Endothelial cell of umbilical vein (primary cell): ENCODE measurements around the gene BMP8B. TPM values are rescaled to one million over a fixed set of nuclear protein-coding genes. Genes with fewer than 3 reads are reported as not detected.

Source experiments
- BruUV-seq: library from RNA; stranded (reverse); fragments of 400-500 nt; replicated peaks from 2 replicates; lab custom pipeline; 2021; lab: Mats Ljungman, UMichigan
- CTCF ChIA-PET: fragments of 300-600, 350-600 bp; sonication (Branson Sonifier 250); formaldehyde crosslinking; loops from one replicate; lab custom pipeline; 2021; ENCODE audit warnings: antibody characterized with exemption, inconsistent platforms; lab: Charles Lee
- POLR2A ChIA-PET: fragments of 300-600, 350-600 bp; sonication (Branson Sonifier 250); formaldehyde crosslinking; loops from one replicate; lab custom pipeline; 2021; ENCODE audit warnings: antibody characterized with exemption, inconsistent platforms; lab: Charles Lee
- DNase-seq: peaks from one replicate; pipeline ENCODE4 v3.0.0-alpha.2; 2011; ENCODE audit warnings: low read depth, low spot score
- FAIRE-seq: peaks from 2 replicates; lab custom pipeline; 2011; peaks lifted over from hg19 to GRCh38; lab: Jason Lieb, UNC
- H2AFZ ChIP-seq: 2 replicates; pipeline ENCODE4 v1.6.0; 2012; ENCODE audit warnings: low read depth, low read length, control low read depth, inconsistent platforms
- H3K27ac ChIP-seq: 2 replicates; pipeline ENCODE4 v1.5.1; 2011; ENCODE audit warnings: low read depth, mild to moderate bottlenecking, control low read depth, low read length, moderate library complexity; ENCODE audit not compliant: insufficient read depth
- H3K27me3 ChIP-seq, 2 experiments: 2 replicates each; pipeline versions ENCODE4 v1.6.0 to v1.6.1; 2011; ENCODE audit warnings: low read length in 2 of 2, mixed read lengths in 1 of 2; ENCODE audit not compliant: control insufficient read depth in 2 of 2, insufficient read depth in 2 of 2
- H3K36me3 ChIP-seq, 2 experiments: 2 replicates in 1 of 2; 3 replicates in 1 of 2; pipeline ENCODE4 v1.5.1; 2011; ENCODE audit warnings: low read length in 2 of 2, mild to moderate bottlenecking in 1 of 2, moderate library complexity in 1 of 2; ENCODE audit not compliant: control insufficient read depth in 2 of 2, insufficient read depth in 2 of 2; ENCODE audit errors: extremely low read depth in 1 of 2
- H3K4me1 ChIP-seq: 3 replicates; pipeline ENCODE4 v1.5.1; 2011; ENCODE audit warnings: mild to moderate bottlenecking, low read length; ENCODE audit not compliant: control insufficient read depth, insufficient read depth; ENCODE audit errors: extremely low read depth
- H3K4me2 ChIP-seq: 2 replicates; pipeline ENCODE4 v1.6.1; 2011; ENCODE audit warnings: low read length, control low read depth, mixed read lengths; ENCODE audit not compliant: insufficient read depth
- H3K4me3 ChIP-seq, 3 experiments: fragments of 200-600 bp in 1 of 3; sonication (generic), shearing (Covaris generic) in 1 of 3; replicated peaks in 1 of 3; 2 replicates each; pipeline ENCODE4 v1.5.1; 2011 to 2016; ENCODE audit warnings: control low read depth in 3 of 3, low read length in 3 of 3, mild to moderate bottlenecking in 2 of 3, inconsistent platforms in 1 of 3, low read depth in 1 of 3, moderate library complexity in 1 of 3; ENCODE audit not compliant: insufficient read depth in 1 of 3
- H3K79me2 ChIP-seq: 2 replicates; pipeline ENCODE4 v1.6.0; 2012; ENCODE audit warnings: low read length, inconsistent platforms; ENCODE audit not compliant: control insufficient read depth, insufficient read depth
- H3K9ac ChIP-seq: replicated peaks from 2 replicates; pipeline ENCODE3; 2011; ENCODE audit warnings: low read length, control low read depth; ENCODE audit not compliant: insufficient read depth; ENCODE audit errors: extremely low read depth
- H3K9me1 ChIP-seq: replicated peaks from 3 replicates; pipeline ENCODE4 v1.6.0; 2011; ENCODE audit warnings: mild to moderate bottlenecking, low read length; ENCODE audit not compliant: control insufficient read depth, insufficient read depth; ENCODE audit errors: extremely low read depth
- H3K9me3 ChIP-seq: replicated peaks from 2 replicates; pipeline ENCODE4 v1.5.1; 2012; ENCODE audit warnings: low read length, inconsistent platforms; ENCODE audit not compliant: control insufficient read depth, insufficient read depth
- H4K20me1 ChIP-seq: replicated peaks from 2 replicates; pipeline ENCODE3; 2011; ENCODE audit warnings: mild to moderate bottlenecking, low read length; ENCODE audit not compliant: control insufficient read depth, insufficient read depth; ENCODE audit errors: extremely low read depth
- EZH2 ChIP-seq: IDR thresholded peaks from 2 replicates; pipeline ENCODE4 v1.6.1; 2012; ENCODE audit warnings: borderline replicate concordance, low read depth, mild to moderate bottlenecking, moderate library complexity, low read length, inconsistent platforms; ENCODE audit not compliant: severe bottlenecking
- FOS ChIP-seq: IDR thresholded peaks from 2 replicates; pipeline ENCODE4 v1.6.1; 2011; ENCODE audit warnings: mild to moderate bottlenecking, low read length, moderate library complexity, borderline replicate concordance; ENCODE audit not compliant: insufficient read depth
- GATA2 ChIP-seq: IDR thresholded peaks from 2 replicates; pipeline ENCODE4 v1.7.0; 2011; ENCODE audit warnings: low read depth, mild to moderate bottlenecking, moderate library complexity, mixed read lengths, low read length; ENCODE audit not compliant: insufficient read length, insufficient read depth
- JUN ChIP-seq: IDR thresholded peaks from 2 replicates; pipeline ENCODE4 v1.6.1; 2011; ENCODE audit warnings: borderline replicate concordance, low read depth; ENCODE audit not compliant: insufficient read length, insufficient read depth
- MAX ChIP-seq: IDR thresholded peaks from 2 replicates; pipeline ENCODE4 v1.6.1; 2011; ENCODE audit not compliant: insufficient read depth, insufficient read length
- MYC ChIP-seq: IDR thresholded peaks from one replicate; pipeline ENCODE4 v1.6.1; 2011; ENCODE audit warnings: mild to moderate bottlenecking, low read depth, low read length
- POLR2A ChIP-seq: IDR thresholded peaks from 2 replicates; pipeline ENCODE4 v1.6.1; 2012; ENCODE audit warnings: low read depth, mild to moderate bottlenecking, control low read depth, low read length
- POLR2AphosphoS5 ChIP-seq: IDR thresholded peaks from 2 replicates; pipeline ENCODE4 v1.6.1; 2012; ENCODE audit warnings: low read depth, mild to moderate bottlenecking, control low read depth, low read length, moderate library complexity; ENCODE audit not compliant: insufficient read depth
- dilution Hi-C: fragments of 300-500 bp; cut with MboI; formaldehyde crosslinking; loops from one replicate; pipeline ENCODE4 v1.15.0; 2019; ENCODE audit warnings: low sequenced_read_pairs; ENCODE audit not compliant: extremely low pct_ligation_motif_present
- intact Hi-C: fragments of 100-400 bp; cut with micrococcal nuclease; formaldehyde crosslinking; loops from one replicate; pipeline ENCODE4 v1.10.0; 2022
- polyA plus RNA-seq, 4 experiments: library from polyadenylated mRNA; depleted of rRNA in 3 of 4; stranded (reverse) in 3 of 4; unstranded in 1 of 4; fragments of >200 nt; gene quantifications; 2 replicates each; pipeline versions ENCODE4 v1.2.1 to v1.2.3, GENCODE V29; 2011 to 2012; ENCODE audit warnings: missing spikeins in 1 of 4
- total RNA-seq: library from RNA; stranded (reverse); gene quantifications from 2 replicates; pipeline ENCODE4 v1.2.3, GENCODE V29; 2021
- TF ChIP-seq, protein P1 (sequence below), 2 donors: IDR thresholded peaks; 1 replicate in 1 of 2; 2 replicates in 1 of 2; pipeline ENCODE4 v1.5.1; 2011; ENCODE audit warnings: low read length in 2 of 2, mild to moderate bottlenecking in 2 of 2, moderate library complexity in 2 of 2, control low read depth in 1 of 2, inconsistent platforms in 1 of 2, low read depth in 1 of 2; ENCODE audit not compliant: insufficient read depth in 1 of 2; ENCODE audit errors: extremely low read depth in 1 of 2

BMP8B gene
- total and polyA plus RNA-seq, 2 donors (not counting 3 experiments of a cell fraction or from before 2014, with no cell fraction given), result 0.07 TPM; not detected in 1

DNA sequence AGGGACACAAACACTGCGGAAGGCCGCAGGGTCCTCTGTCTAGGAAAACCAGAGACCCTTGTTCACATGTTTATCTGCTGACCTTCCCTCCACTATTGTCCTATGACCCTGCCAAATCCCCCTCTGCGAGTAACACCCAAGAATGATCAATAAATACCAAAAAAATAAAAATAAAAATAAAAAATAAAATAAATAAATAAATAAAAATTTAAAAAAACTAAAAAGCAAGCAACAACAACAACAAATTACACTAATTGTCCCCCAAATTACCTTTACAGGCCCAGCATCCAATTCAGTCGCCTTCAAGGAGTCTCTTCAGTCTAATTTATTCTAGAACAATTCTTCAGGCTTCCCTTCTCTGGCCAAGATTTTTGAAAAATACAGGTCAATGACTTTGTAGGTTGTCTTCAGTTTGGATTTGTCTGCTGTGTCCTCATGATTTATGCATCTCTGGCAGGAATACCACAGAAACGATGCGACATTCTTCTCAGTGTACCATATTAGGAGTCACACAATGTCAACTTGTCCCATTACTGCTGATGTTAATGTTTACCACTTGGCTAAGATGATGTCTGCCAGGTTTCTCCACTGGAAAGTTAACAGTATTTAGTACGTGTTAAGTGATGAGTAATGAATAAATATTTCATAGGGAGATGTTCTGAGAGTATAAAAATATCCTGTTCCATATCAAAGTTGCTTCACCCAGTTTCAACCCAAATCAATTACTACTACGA, 20.3 kb upstream of the BMP8B start:
- Histone ChIP-seq H4K20me1 (no peaks in the 10 kb centered on the region), H3K27me3 (no peaks in the 10 kb centered on the region), H3K36me3 (no peaks in the 10 kb centered on the region), H3K4me2 (no peak overlapping the region), H3K27ac (no peak overlapping the region), H3K4me3 (no peak overlapping the region), H3K9me1 (no peaks in the 10 kb centered on the region), H3K79me2 (no peaks in the 10 kb centered on the region), H3K9ac (no peak overlapping the region), H3K9me3 (no peaks in the 10 kb centered on the region), H3K4me1 (no peaks in the 10 kb centered on the region), H2AFZ (no peak overlapping the region)
- POLR2A ChIA-PET, result no interaction called here
- FAIRE-seq (no peak), DNase-seq (no peak)
- TF ChIP-seq, protein P1, sequence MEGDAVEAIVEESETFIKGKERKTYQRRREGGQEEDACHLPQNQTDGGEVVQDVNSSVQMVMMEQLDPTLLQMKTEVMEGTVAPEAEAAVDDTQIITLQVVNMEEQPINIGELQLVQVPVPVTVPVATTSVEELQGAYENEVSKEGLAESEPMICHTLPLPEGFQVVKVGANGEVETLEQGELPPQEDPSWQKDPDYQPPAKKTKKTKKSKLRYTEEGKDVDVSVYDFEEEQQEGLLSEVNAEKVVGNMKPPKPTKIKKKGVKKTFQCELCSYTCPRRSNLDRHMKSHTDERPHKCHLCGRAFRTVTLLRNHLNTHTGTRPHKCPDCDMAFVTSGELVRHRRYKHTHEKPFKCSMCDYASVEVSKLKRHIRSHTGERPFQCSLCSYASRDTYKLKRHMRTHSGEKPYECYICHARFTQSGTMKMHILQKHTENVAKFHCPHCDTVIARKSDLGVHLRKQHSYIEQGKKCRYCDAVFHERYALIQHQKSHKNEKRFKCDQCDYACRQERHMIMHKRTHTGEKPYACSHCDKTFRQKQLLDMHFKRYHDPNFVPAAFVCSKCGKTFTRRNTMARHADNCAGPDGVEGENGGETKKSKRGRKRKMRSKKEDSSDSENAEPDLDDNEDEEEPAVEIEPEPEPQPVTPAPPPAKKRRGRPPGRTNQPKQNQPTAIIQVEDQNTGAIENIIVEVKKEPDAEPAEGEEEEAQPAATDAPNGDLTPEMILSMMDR (IDR thresholded peaks at IDR 0.05; ENCODE audit: extremely low read depth in 1 of 2, insufficient read depth in 1 of 2, low read depth in 1 of 2, low read length in 2 of 2), result no peak
- TF ChIP-seq POLR2AphosphoS5 (no peak), POLR2A (no peak), MYC (no peak), FOS (no peak), EZH2 (no peak), MAX (no peak), JUN (no peak), GATA2 (no peak)
- dilution Hi-C loops (no loop called here), intact Hi-C loops (no loop called here)
- no TSS peak for BruUV-seq
- CTCF ChIA-PET, result interaction anchor here (1.0 to 1.4 kb wide), 2 partner anchors 9 to 94 kb away, joined by 3 read pairs; no protein-coding TSS in a partner anchor
